ENCODE data around the gene EEA1. TPM values are rescaled to one million over a fixed set of nuclear protein-coding genes. Genes with fewer than 3 reads are reported as not detected.

Gene EEA1
- total RNA-seq, 2 donors from 2014 or later = 32.4 to 33.4 TPM

DNA sequence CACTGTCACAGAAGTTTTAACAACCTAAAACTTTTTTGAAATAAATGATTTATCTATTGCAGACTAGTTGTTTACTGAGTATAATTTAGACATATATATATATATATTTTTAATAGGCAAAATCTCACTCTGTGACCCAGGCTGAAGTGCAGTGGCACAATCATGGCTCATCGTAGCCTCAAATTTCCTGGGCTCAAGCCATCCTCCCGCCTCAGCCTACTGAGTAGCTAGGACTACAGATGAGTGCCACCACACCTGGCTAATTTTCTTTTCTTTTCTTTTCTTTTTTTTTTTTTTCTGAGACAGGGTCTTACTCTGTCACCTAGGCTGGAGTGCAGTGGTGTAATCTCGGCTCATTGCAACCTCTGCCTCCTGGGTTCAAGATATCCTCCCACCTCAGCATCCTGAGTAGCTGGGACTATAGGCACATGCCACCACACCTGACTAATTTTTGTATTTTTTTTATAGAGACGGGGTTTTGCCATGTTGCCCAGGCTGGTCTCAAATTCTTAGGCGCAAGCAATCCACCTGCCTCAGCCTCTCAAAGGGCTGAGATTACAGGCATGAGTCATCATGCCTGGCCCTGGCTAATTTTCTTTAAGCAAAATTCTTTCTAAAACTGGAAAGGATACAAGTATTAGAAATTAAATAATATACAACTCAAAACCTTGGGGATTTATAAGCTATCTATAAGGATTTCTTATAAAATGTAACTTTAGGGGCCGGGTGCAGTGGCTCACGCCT is 23.1 kb downstream of the EEA1 start:
- no peak for ATAC-seq
- intact Hi-C loops (cut with DNase I, micrococcal nuclease) = no loop called here

DNA sequence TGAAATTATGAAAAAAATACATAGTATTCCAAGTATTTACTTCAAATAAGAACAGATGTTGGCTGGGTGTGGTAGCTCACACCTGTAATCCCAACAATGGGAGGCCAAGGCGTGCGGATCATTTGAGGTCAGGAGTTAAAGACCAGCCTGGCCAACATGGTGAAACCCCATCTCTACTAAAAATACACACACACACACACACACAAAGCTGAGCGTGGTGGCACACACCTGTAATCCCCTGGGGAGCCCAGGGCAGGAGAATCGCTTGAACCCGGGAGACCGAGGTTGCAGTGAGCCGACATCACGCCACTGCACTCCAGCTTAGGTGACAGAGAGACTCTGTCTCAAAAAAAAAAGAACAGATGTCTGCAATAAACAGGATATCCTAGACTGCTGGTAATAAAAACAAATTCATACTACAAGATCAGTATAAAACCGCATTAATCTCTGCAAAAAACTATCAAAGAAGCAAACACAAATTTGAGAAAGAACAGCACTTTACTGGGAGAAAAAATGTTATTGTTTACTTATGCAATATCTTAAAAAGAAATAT is 23.8 kb downstream of the EEA1 start:
- no peak for DNase-seq
- intact Hi-C loops (cut with DNase I, micrococcal nuclease) = no loop called here
- no peak for ATAC-seq

More for the DNA sequence above, 23.1 kb downstream of the EEA1 start:
- no peak for DNase-seq

DNA sequence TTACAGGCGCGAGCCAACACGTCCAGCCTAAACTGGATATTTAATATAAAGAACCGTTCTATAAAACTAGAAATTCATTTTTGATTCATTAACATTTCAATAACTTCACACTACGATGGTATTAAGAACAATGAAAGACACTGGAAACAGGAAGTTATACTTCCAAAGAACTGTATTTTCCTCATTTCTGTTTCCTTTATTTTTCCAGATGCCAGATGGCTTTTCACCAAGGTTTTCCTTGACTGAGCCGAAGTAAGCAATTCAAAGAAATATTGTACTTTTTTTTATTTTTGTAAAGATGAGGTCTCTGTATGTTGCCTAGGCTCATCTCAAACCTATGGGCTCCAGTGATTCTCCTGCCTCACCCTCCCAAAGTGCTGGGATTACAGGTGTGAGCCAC is 28.2 kb downstream of the EEA1 start:
- DNase-seq (no peak), ATAC-seq (no peak)
- intact Hi-C loops (cut with DNase I, micrococcal nuclease) = no loop called here

GRCh38 chr12:92899386-92900001 is 29.6 kb downstream of the EEA1 start:
- DNase-seq = peak; percentile 37 to 53
- ATAC-seq = peak; percentile 54
- intact Hi-C loops (cut with DNase I, micrococcal nuclease) = no loop called here

DNA sequence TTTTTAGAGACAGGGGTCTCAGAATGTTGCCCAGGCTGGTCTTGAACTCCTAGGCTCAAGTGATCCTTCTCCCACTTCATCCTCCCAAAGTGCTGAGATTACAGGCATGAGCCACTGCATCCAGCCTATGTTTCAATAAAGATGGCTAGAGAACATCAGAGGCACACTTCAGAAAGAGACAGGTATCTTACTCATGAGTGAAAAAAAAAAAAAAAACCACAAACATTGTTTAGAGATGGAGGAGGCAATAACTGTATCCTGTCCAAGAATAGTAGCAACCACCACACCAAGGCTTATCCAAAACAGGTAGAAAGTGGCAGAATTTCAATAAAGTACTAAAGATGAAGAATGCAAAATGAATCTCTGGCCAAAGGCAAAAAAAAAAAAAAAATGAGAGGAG is 30.3 kb downstream of the EEA1 start:
- intact Hi-C loops (cut with DNase I, micrococcal nuclease) = no loop called here
- DNase-seq (no peak), ATAC-seq (peak; percentile 16)

- intact Hi-C loops (cut with DNase I, micrococcal nuclease) = no loop called here
- ATAC-seq = peak; percentile 71
These were observed 31.3 kb downstream of the EEA1 start for GRCh38 chr12:92897844-92898243.

GRCh38 chr12:92890601-92891106 is 38.4 kb downstream of the EEA1 start:
- no peak for DNase-seq
- intact Hi-C loops (cut with DNase I, micrococcal nuclease) = no loop called here
- ATAC-seq = no peak

More at GRCh38 chr12:92897844-92898243, 31.3 kb downstream of the EEA1 start:
- DNase-seq = no peak

DNA sequence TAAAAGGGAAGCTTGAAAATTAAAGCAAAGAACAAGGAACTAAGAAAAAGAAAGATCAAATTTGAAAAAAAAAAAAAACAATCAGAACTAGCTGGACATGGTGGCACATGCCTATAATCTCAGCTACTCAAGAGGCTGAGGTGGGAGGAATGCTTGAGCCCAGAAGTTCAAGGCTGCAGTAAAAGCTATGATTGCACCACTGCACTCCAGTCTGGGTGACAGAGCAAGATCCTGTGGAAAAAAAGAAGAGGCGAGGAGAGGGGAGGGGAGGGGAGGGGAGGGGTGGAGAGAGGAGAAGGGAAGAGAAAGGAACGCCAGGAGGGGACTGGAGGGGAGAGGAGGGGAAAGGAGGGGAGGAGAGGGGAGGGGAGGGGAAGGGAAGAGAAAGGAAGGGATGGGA is 43.0 kb downstream of the EEA1 start:
- no peak for ATAC-seq
- intact Hi-C loops (cut with DNase I, micrococcal nuclease) = no loop called here
- no peak for DNase-seq

DNA sequence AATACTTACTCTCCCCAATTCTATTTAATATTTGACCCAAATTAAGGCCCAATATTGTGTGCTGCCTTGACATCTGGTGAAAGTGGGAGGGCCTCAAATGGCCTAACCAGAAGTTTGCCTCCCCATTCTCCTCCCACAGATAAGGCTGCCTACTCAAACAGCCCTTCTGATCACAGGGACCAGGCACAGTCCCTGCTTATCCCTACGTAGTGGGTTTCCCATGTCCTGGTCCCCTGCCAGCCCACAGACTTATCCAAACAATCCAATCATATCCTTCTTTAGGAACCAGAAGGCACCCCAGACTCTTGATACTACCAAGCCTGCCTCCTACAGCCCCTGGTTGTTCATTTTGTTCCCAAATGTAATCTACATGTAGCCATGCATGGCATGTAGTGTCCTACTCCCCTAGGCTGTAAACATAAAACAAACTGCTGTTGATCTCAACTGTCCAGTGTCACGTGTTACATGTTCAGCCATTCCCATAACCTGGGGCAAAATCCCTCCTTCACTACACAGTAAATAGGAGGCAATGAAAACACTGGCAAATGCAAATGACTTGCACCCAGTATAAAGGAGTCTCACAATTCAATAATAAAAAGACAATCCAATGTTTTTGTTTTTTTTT is 49.3 kb downstream of the EEA1 start:
- intact Hi-C loops (cut with DNase I, micrococcal nuclease) = no loop called here
- ATAC-seq = no peak
- DNase-seq = no peak

DNA sequence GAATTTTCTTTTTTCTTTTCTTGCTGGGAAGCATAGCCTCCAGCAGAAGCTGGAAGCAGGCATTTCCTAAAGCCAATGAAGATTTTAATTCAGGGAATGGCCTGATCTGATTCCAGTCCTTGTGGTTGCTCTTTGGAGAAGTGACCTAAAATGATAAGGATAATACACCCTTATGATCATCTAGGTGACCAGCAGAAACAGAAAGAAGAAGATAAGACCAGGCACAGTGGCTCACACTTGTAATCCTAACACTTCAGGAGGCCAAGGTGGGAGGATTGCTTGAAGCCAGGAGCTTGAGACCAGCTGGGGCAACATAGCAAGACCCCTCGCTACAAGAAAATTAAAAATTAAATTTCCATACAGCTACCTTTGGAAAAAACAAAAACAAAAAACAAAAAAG is 51.2 kb downstream of the EEA1 start:
- ATAC-seq = no peak
- intact Hi-C loops (cut with DNase I, micrococcal nuclease) = no loop called here
- no peak for DNase-seq

- intact Hi-C loops (cut with DNase I, micrococcal nuclease) = no loop called here
- ATAC-seq (no peak), DNase-seq (no peak)
These were observed 52.6 kb downstream of the EEA1 start for GRCh38 chr12:92876496-92876895.

DNA sequence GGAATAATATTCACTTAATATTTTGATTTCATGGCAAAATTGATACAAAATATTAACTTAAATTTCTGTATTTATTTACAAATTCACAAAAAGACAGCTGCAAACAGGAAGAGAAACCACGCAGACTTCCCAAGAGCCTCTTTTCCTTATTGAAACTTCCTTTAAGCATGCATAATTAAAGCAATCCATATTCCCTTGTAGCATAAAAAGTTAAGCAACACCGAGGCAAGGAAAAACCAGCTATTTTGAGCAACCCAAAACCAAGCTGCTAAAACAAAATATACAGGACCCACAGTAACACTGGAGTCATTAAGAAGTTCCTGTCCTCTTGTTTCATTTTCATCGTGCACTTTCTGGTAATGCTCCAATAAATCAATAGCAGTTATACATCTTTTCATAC is 58.0 kb downstream of the EEA1 start:
- DNase-seq (no peak), ATAC-seq (no peak)
- intact Hi-C loops (cut with DNase I, micrococcal nuclease) = no loop called here

- intact Hi-C loops (cut with DNase I, micrococcal nuclease) = no loop called here
- ATAC-seq (no peak), DNase-seq (no peak)
These were observed 62.7 kb downstream of the EEA1 start for GRCh38 chr12:92866418-92866817.

DNA sequence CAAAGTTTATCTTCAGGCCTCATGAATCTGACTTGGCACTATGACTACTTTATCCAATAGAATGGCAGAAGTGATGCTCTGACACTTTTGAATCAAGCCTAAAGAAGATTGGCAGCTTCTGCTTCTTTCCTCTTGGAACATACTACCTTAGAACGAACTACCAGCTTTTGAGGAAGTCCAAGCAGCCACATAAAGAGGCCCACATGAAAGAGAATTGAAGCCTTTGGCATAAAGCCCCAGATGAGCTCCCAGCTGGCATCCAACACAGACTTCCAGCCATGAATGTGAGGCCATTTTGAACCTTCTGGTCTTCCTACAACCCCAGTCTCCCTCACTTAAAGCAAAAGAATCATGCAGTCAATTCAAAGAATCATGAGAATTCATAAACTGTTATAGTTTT is 65.8 kb downstream of the EEA1 start:
- intact Hi-C loops (cut with DNase I, micrococcal nuclease) = no loop called here
- ATAC-seq = no peak

GRCh38 chr12:92861381-92861780 is 67.7 kb downstream of the EEA1 start:
- ATAC-seq (no peak), DNase-seq (no peak)
- intact Hi-C loops (cut with DNase I, micrococcal nuclease) = no loop called here

More for the DNA sequence above, 65.8 kb downstream of the EEA1 start:
- DNase-seq = no peak

DNA sequence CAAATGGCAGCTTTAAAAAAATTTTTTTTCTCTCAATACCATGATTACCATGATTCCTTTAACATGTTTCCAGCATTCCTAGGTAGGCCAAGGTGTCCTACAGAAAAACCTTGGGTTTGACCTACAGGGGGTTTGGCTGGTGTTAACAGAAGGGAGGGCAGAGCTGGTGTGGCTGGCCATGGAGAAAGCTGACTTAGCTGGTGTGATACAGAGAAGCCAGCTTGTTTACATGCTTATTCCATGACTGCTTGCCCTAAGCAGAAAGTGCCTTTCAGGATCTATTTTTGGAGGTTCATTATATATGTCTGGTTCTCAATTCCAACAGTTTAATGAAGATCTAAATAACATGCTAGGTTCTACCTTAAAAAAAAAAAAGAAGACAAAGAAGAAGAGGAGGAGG is 68.6 kb downstream of the EEA1 start:
- DNase-seq (no peak), ATAC-seq (no peak)
- intact Hi-C loops (cut with DNase I, micrococcal nuclease) = no loop called here

- ATAC-seq = peak; percentile 93
- DNase-seq = no peak
- intact Hi-C loops (cut with DNase I, micrococcal nuclease) = no loop called here
These were observed 69.3 kb downstream of the EEA1 start for GRCh38 chr12:92859650-92860386.

DNA sequence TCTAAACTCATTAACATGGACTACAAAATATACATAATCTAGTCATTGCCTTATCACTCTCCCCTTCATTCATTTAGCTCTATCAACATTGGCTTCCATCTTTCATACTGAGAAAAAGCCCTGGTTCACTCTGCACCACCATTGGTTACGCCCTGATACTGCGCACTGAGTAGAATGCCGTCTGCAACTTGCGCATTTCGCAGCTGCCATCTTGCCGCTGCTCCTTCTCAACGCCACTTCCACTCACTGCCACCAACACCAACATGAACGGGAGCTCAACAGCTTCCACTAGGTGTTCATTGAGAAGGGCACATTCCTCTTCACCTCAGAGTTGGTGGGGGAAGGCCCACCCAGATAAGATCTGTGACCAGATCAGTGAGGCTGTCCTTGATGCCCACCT is 71.3 kb downstream of the EEA1 start:
- DNase-seq = no peak
- intact Hi-C loops (cut with DNase I, micrococcal nuclease) = no loop called here
- ATAC-seq = no peak

DNA sequence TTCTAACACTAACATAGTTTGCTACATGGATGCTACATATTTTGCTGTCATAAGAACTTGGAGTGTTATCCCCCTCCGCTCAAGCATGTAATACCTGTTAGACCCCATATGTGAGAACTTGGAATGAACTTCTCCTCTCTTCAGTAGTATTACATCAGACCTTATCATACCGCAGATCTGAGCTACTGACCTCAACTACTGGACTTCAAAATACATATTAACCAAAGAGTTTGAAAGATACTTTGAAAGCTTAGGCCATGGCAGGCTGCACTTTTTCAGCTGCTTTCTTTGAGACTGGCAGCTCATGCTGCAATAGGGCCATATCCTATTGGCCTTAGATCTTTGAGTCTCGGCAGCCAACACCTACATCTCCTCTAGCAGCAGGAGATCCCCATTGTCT is 74.8 kb downstream of the EEA1 start:
- ATAC-seq = no peak

More for the DNA sequence above, 74.8 kb downstream of the EEA1 start:
- DNase-seq = no peak
- intact Hi-C loops (cut with DNase I, micrococcal nuclease) = no loop called here

All from left colon (tissue), 2 donors.